B cell (primary cell): ENCODE measurements around the gene ATP11B.

Experiments
- EZH2 ChIP-seq: IDR thresholded peaks from 2 replicates; pipeline ENCODE4 v1.6.1; 2012; ENCODE audit warnings: borderline replicate concordance, low read depth, mild to moderate bottlenecking, moderate library complexity, low read length; ENCODE audit not compliant: insufficient read depth, poor library complexity, severe bottlenecking
- TF ChIP-seq, protein P1 (sequence below): fragments of 200-600 bp; IDR thresholded peaks from one replicate; pipeline ENCODE4 v1.8.0; 2022; ENCODE audit warnings: antibody characterized with exemption, mild to moderate bottlenecking

GRCh38 chr3:182785756-182786155 lies 7.5 kb upstream of the ATP11B start:
- TF ChIP-seq, protein P1, sequence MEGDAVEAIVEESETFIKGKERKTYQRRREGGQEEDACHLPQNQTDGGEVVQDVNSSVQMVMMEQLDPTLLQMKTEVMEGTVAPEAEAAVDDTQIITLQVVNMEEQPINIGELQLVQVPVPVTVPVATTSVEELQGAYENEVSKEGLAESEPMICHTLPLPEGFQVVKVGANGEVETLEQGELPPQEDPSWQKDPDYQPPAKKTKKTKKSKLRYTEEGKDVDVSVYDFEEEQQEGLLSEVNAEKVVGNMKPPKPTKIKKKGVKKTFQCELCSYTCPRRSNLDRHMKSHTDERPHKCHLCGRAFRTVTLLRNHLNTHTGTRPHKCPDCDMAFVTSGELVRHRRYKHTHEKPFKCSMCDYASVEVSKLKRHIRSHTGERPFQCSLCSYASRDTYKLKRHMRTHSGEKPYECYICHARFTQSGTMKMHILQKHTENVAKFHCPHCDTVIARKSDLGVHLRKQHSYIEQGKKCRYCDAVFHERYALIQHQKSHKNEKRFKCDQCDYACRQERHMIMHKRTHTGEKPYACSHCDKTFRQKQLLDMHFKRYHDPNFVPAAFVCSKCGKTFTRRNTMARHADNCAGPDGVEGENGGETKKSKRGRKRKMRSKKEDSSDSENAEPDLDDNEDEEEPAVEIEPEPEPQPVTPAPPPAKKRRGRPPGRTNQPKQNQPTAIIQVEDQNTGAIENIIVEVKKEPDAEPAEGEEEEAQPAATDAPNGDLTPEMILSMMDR: no peak
- TF ChIP-seq EZH2: no peak
